IMR-90 (cell line): ENCODE data around the gene C4orf33. TPM values are rescaled to one million over a fixed set of nuclear protein-coding genes. Genes with fewer than 3 reads are reported as not detected.
A peak's percentile ranks its signal among the peaks of the same experiment; 100 is the strongest.

Experiments used
- ATAC-seq: fragments of 200-7000 bp; cut with Tn5 transposase; 2 replicates; pipeline ENCODE4 v1.9.1; 2020; ENCODE audit warnings: low read depth, mild to moderate bottlenecking, moderate library complexity
- Bru-seq: library from RNA; stranded (reverse); fragments of 400-500 nt; gene quantifications from one replicate; lab custom pipeline; 2021; lab: Mats Ljungman, UMichigan
- BruChase-seq, 2 experiments: library from RNA; stranded (reverse); fragments of 400-500 nt; gene quantifications; one replicate each; lab custom pipeline; 2021; lab: Mats Ljungman, UMichigan
- BruUV-seq: library from RNA; stranded (reverse); fragments of 400-500 nt; replicated peaks from 2 replicates; lab custom pipeline; 2021; lab: Mats Ljungman, UMichigan
- CTCF ChIA-PET: fragments of 300-600 bp; formaldehyde crosslinking; extraction: SDS; loops from one replicate; lab custom pipeline; 2021; ENCODE audit warnings: antibody characterized with exemption; lab: Yijun Ruan, JAX
- POLR2A ChIA-PET: fragments of 300-600 bp; sonication (Branson Sonifier 250); formaldehyde crosslinking; loops from one replicate; lab custom pipeline; 2022; ENCODE audit warnings: antibody characterized with exemption; ENCODE audit not compliant: unreplicated experiment; lab: Charles Lee
- DNase-seq: peaks from one replicate; pipeline ENCODE4 v3.0.0; 2013
- H2AFZ ChIP-seq: replicated peaks from 2 replicates; pipeline ENCODE3; 2013; ENCODE audit warnings: low read length, mild to moderate bottlenecking; ENCODE audit not compliant: poor library complexity
- H2AK5ac ChIP-seq: 2 replicates; pipeline ENCODE4 v1.6.1; 2013; ENCODE audit warnings: low read depth, low read length, inconsistent platforms
- H2AK9ac ChIP-seq: replicated peaks from 2 replicates; pipeline ENCODE3; 2013; ENCODE audit warnings: mild to moderate bottlenecking, low read depth, low read length, moderate library complexity; ENCODE audit not compliant: poor library complexity
- H2BK120ac ChIP-seq: 2 replicates; pipeline ENCODE4 v1.6.1; 2013; ENCODE audit warnings: low read depth, low read length, inconsistent platforms
- H2BK15ac ChIP-seq: 3 replicates; pipeline ENCODE4 v1.6.1; 2013; ENCODE audit warnings: low read depth, low read length, inconsistent platforms
- H2BK20ac ChIP-seq: 2 replicates; pipeline ENCODE4 v1.6.1; 2013; ENCODE audit warnings: low read depth, mild to moderate bottlenecking, inconsistent platforms, low read length, moderate library complexity
- H2BK5ac ChIP-seq: 2 replicates; pipeline ENCODE4 v1.6.1; 2013; ENCODE audit warnings: mild to moderate bottlenecking, low read depth, low read length, inconsistent platforms; ENCODE audit not compliant: poor library complexity, severe bottlenecking
- H3K14ac ChIP-seq: replicated peaks from 2 replicates; pipeline ENCODE4 v1.6.1; 2013; ENCODE audit warnings: low read depth, low read length, inconsistent platforms
- H3K18ac ChIP-seq: 2 replicates; pipeline ENCODE4 v1.6.1; 2013; ENCODE audit warnings: low read depth, low read length, control low read depth
- H3K23ac ChIP-seq: 2 replicates; pipeline ENCODE4 v1.6.1; 2013; ENCODE audit warnings: low read depth, low read length, inconsistent platforms
- H3K27ac ChIP-seq: 2 replicates; pipeline ENCODE4 v1.5.1; 2013; ENCODE audit warnings: mild to moderate bottlenecking, control low read depth, low read length; ENCODE audit not compliant: insufficient read depth
- H3K27me3 ChIP-seq: 2 replicates; pipeline ENCODE4 v1.6.1; 2013; ENCODE audit warnings: low read length; ENCODE audit not compliant: control insufficient read depth, insufficient read depth
- H3K36me3 ChIP-seq: 2 replicates; pipeline ENCODE4 v1.6.1; 2013; ENCODE audit warnings: low read length, mixed read lengths; ENCODE audit not compliant: control insufficient read depth, insufficient read depth
- H3K4ac ChIP-seq: 2 replicates; pipeline ENCODE4 v1.6.1; 2013; ENCODE audit warnings: low read depth, low read length, inconsistent platforms
- H3K4me1 ChIP-seq: 2 replicates; pipeline ENCODE4 v1.6.1; 2013; ENCODE audit warnings: low read length, mixed read lengths; ENCODE audit not compliant: control insufficient read depth, insufficient read depth
- H3K4me2 ChIP-seq: 2 replicates; pipeline ENCODE4 v1.6.1; 2013; ENCODE audit warnings: low read depth, mild to moderate bottlenecking, control low read depth, low read length, moderate library complexity
- H3K4me3 ChIP-seq: 2 replicates; pipeline ENCODE4 v1.5.1; 2013; ENCODE audit warnings: low read depth, mild to moderate bottlenecking, control low read depth, low read length, moderate library complexity; ENCODE audit not compliant: insufficient read depth
- H3K56ac ChIP-seq: 2 replicates; pipeline ENCODE4 v1.6.1; 2013; ENCODE audit warnings: low read length, inconsistent platforms; ENCODE audit not compliant: insufficient read depth; ENCODE audit errors: extremely low read depth
- H3K79me1 ChIP-seq, 2 experiments: 2 replicates each; pipeline ENCODE4 v1.6.1; 2013; ENCODE audit warnings: low read length in 2 of 2, inconsistent platforms in 1 of 2, low read depth in 1 of 2
- H3K9ac ChIP-seq: 2 replicates; pipeline ENCODE4 v1.6.1; 2013; ENCODE audit warnings: low read depth, low read length, control low read depth
- H3K9me1 ChIP-seq: 2 replicates; pipeline ENCODE4 v1.6.1; 2013; ENCODE audit warnings: low read length, inconsistent platforms; ENCODE audit not compliant: insufficient read depth
- H3K9me3 ChIP-seq: 2 replicates; pipeline ENCODE4 v1.6.1; 2013; ENCODE audit warnings: low read length; ENCODE audit not compliant: control insufficient read depth, insufficient read depth
- H4K20me1 ChIP-seq: 2 replicates; pipeline ENCODE4 v1.6.1; 2013; ENCODE audit warnings: low read length, inconsistent platforms; ENCODE audit not compliant: insufficient read depth
- H4K5ac ChIP-seq: 2 replicates; pipeline ENCODE4 v1.6.1; 2013; ENCODE audit warnings: mild to moderate bottlenecking, low read depth, low read length, control low read depth
- H4K8ac ChIP-seq, 2 experiments: 2 replicates each; pipeline ENCODE4 v1.6.1; 2013; ENCODE audit warnings: low read depth in 2 of 2, low read length in 2 of 2, control low read depth in 1 of 2, inconsistent platforms in 1 of 2
- H4K91ac ChIP-seq: 2 replicates; pipeline ENCODE4 v1.6.1; 2013; ENCODE audit warnings: low read depth, low read length, inconsistent platforms; ENCODE audit not compliant: insufficient read depth
- BHLHE40 ChIP-seq: fragments of 150-350 bp; IDR thresholded peaks from 2 replicates; pipeline ENCODE4 v1.6.1; 2016; ENCODE audit warnings: mild to moderate bottlenecking, low read depth, low read length
- CEBPB ChIP-seq: IDR thresholded peaks from 2 replicates; pipeline ENCODE4 v1.6.1; 2012; ENCODE audit warnings: low read depth, low read length, improper control_type of control experiment
- CTCF ChIP-seq: conservative IDR thresholded peaks from 2 replicates; pipeline ENCODE4 v1.5.1; 2012; ENCODE audit warnings: mild to moderate bottlenecking, low read depth, low read length, improper control_type of control experiment
- ELK1 ChIP-seq: fragments of 150-350 bp; IDR thresholded peaks from 2 replicates; pipeline ENCODE4 v1.6.1; 2016; ENCODE audit warnings: low read depth, mild to moderate bottlenecking, low read length, moderate library complexity, borderline replicate concordance
- FOS ChIP-seq: fragments of 150-350 bp; IDR thresholded peaks from 2 replicates; pipeline ENCODE4 v1.6.1; 2016; ENCODE audit warnings: low read depth, low read length
- MAFK ChIP-seq: IDR thresholded peaks from 2 replicates; pipeline ENCODE4 v1.6.1; 2012; ENCODE audit warnings: low read depth, low read length, improper control_type of control experiment
- MAZ ChIP-seq: IDR thresholded peaks from 2 replicates; pipeline ENCODE4 v1.6.1; 2012; ENCODE audit warnings: low read depth, mild to moderate bottlenecking, low read length, improper control_type of control experiment, moderate library complexity, borderline replicate concordance
- MXI1 ChIP-seq: IDR thresholded peaks from 2 replicates; pipeline ENCODE4 v1.6.1; 2012; ENCODE audit warnings: low read depth, mild to moderate bottlenecking, low read length, moderate library complexity, borderline replicate concordance
- NFE2L2 ChIP-seq: fragments of 150-350 bp; IDR thresholded peaks from 2 replicates; pipeline ENCODE4 v1.6.1; 2016; ENCODE audit warnings: low read depth, mild to moderate bottlenecking, low read length
- SMC3 ChIP-seq: fragments of 150-350 bp; IDR thresholded peaks from 2 replicates; pipeline ENCODE4 v1.6.1; 2016; ENCODE audit warnings: low read depth, mild to moderate bottlenecking, antibody characterized with exemption, low read length, moderate library complexity
- WGBS, 2 experiments: methylation state at CpG; one replicate each; pipeline versions ENCODE4 v1.1.5 to v1.1.7; 2013; ENCODE audit warnings: missing lambda C conversion rate in 2 of 2; ENCODE audit not compliant: insufficient read length in 1 of 2; ENCODE audit errors: extremely low coverage in 2 of 2; 5-methylcytosine and 5-hydroxymethylcytosine counted together
- dilution Hi-C: fragments of 300-500 bp; cut with HindIII; formaldehyde crosslinking; loops from one replicate; pipeline ENCODE4 v1.14.3; 2018; ENCODE audit warnings: low sequenced_read_pairs; ENCODE audit not compliant: unreplicated experiment
- in situ Hi-C: fragments of 300-500 bp; cut with MboI; formaldehyde crosslinking; loops from 3 replicates; pipeline ENCODE4 v1.14.3; 2019; ENCODE audit warnings: low sequenced_read_pairs, inconsistent platforms, mixed read lengths
- intact Hi-C: fragments of 100-400 bp; cut with micrococcal nuclease; formaldehyde crosslinking; loops from 2 replicates; pipeline ENCODE4 v1.10.0; 2022
- long read RNA-seq: library from polyadenylated mRNA; unstranded; transcript quantifications from one replicate; pipeline ENCODE4 v2.0.0, GENCODE V29; 2021; ENCODE audit not compliant: unreplicated experiment
- polyA plus RNA-seq, 3 experiments: library from polyadenylated mRNA; depleted of rRNA; stranded (reverse); fragments of >200 nt; gene quantifications; 2 replicates each; pipeline ENCODE4 v1.2.3, GENCODE V29; 2012; ENCODE audit warnings: low replicate concordance in 1 of 3
- total RNA-seq: library from RNA; depleted of rRNA; stranded (reverse); fragments of >200 nt; gene quantifications from 2 replicates; pipeline ENCODE4 v1.2.3, GENCODE V29; 2012; rRNA removed
- TF ChIP-seq, protein P1 (sequence below): fragments of 150-350 bp; IDR thresholded peaks from 2 replicates; pipeline ENCODE4 v1.6.1; 2017; ENCODE audit warnings: mild to moderate bottlenecking, antibody characterized with exemption, low read length, low read depth

C4orf33 gene, protein sequence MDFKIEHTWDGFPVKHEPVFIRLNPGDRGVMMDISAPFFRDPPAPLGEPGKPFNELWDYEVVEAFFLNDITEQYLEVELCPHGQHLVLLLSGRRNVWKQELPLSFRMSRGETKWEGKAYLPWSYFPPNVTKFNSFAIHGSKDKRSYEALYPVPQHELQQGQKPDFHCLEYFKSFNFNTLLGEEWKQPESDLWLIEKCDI
- total RNA-seq (4.7 and 8.3 TPM in 2 replicates), polyA plus RNA-seq (2012; rRNA removed) (5.1 and 5.3 TPM in 2 replicates), Bru-seq, nascent RNA (percentile 38 among the genes with signal in this experiment), BruChase-seq, experiment 1, labeled RNA remaining after a 6-hour chase (percentile 39 among the genes with signal in this experiment), BruChase-seq, experiment 2, labeled RNA remaining after a 2-hour chase (percentile 43 among the genes with signal in this experiment)
- polyA plus RNA-seq (2012; cell fraction: cytosol; rRNA removed), result 0.35 and 0.47 TPM in 2 replicates
- polyA plus RNA-seq (2012; cell fraction: nucleus; rRNA removed; ENCODE audit: low replicate concordance), result 0.36 and 6.6 TPM in 2 replicates
- long read RNA-seq, full-length matches to known transcripts, result 2 of 4 reads
- long read RNA-seq, partial matches to known transcripts, result 0 of 4 reads
- long read RNA-seq, other reads (novel, unspliced or antisense), result 2 of 4 reads

DNA sequence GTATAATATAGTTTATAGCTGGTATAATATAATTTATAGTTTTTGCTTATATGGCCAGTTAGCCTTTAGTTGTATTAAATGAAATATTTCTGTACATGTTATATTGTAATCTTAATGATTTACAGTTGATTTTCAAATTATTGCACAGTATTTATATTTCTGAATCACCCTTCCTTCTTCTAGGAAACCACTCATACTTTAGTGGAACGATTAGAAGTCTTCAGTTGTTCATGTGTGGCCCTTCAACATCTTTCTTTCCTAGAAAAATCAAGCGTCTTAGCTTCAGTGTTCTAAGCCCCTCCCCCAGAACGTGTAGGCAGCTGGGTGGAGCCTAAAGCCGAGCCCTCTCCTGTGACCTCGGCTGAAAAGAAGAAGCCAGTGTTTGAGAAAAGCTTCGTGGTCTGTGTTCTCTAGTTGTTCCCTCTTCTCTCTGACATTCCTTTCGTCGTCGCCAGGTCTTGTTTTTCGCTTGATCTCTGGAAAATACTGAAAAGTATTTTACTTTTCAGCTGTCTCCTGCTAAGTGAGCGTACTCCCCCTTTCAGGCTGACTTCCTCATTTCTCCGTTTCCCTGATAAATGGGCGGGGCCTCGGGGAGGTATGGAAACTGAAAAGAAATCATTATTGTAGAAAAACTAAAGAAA lies at the start of gene C4orf33:
Gene C4orf33 (plus strand): TSS at position 342 of the 644 bp plus-strand sequence. CDS start 6,459 bp downstream, outside the sequence.
- peak within 1 kb of the TSS; percentile 86 for H4K91ac ChIP-seq
- peak within 1 kb of the TSS; percentile 83 for H2BK120ac ChIP-seq
- WGBS, 2 experiments, result no CpG with 5 or more reads among the region's 14 CpGs
- ATAC-seq (peak; percentile 65), DNase-seq (peak; percentile 66)
- peak within 1 kb of the TSS; percentile 94 for H2BK5ac ChIP-seq
- H2AK9ac ChIP-seq, result no peak within 1 kb of the TSS
- dilution Hi-C loops (no loop called here), intact Hi-C loops (loop anchor here (10.0 kb wide), 2 partner anchors 711 to 901 kb away; no protein-coding TSS in a partner anchor), in situ Hi-C loops (loop anchor here (10.0 kb wide), 1 partner anchor 221 kb away; no protein-coding TSS in a partner anchor)
- H2AFZ ChIP-seq, result peak within 1 kb of the TSS; percentile 81
- peak within 1 kb of the TSS; percentile 86 to 97 for H4K8ac ChIP-seq
- H3K18ac ChIP-seq, result peak within 1 kb of the TSS; percentile 92
- H3K4me3 ChIP-seq, result peak within 1 kb of the TSS; percentile 79
- peak within 1 kb of the TSS; percentile 94 for H3K9ac ChIP-seq
- H3K23ac ChIP-seq, result peak within 1 kb of the TSS; percentile 69; the same call in 1 of the 2 replicates
- POLR2A ChIA-PET, result no interaction called here
- H2BK15ac ChIP-seq, result peak within 1 kb of the TSS; percentile 88
- no TSS peak for BruUV-seq
- H3K27me3 ChIP-seq, result no peaks in the 10 kb centered on the region
- H3K14ac ChIP-seq, result peak within 1 kb of the TSS; percentile 69
- peak within 1 kb of the TSS; percentile 97 for H4K5ac ChIP-seq
- H3K9me1 ChIP-seq, result no peaks in the 10 kb centered on the region
- H3K27ac ChIP-seq, result peak within 1 kb of the TSS; percentile 83
- H3K56ac ChIP-seq, result peak within 1 kb of the TSS; percentile 98
- CTCF ChIA-PET, result no interaction called here
- H3K4ac ChIP-seq, result peak within 1 kb of the TSS; percentile 88
- H2BK20ac ChIP-seq, result peak within 1 kb of the TSS; percentile 76
- no peaks in the 10 kb centered on the region for H3K9me3 ChIP-seq
- H3K4me2 ChIP-seq, result peak within 1 kb of the TSS; percentile 58
- H2AK5ac ChIP-seq, result peak within 1 kb of the TSS; percentile 52; the same call in 1 of the 2 replicates
- no peaks in the 10 kb centered on the region for H3K4me1 ChIP-seq
- no peaks in the 10 kb centered on the region for H3K36me3 ChIP-seq
- H4K20me1 ChIP-seq, result no peaks in the 10 kb centered on the region
- peaks cover 11% of the 10 kb centered on the region in 2 experiments; a peak in 3 of 4 replicates for H3K79me1 ChIP-seq
- no peak for TF ChIP-seq NFE2L2
- no peak for TF ChIP-seq ELK1
- no peak for TF ChIP-seq CEBPB
- TF ChIP-seq, protein P1, sequence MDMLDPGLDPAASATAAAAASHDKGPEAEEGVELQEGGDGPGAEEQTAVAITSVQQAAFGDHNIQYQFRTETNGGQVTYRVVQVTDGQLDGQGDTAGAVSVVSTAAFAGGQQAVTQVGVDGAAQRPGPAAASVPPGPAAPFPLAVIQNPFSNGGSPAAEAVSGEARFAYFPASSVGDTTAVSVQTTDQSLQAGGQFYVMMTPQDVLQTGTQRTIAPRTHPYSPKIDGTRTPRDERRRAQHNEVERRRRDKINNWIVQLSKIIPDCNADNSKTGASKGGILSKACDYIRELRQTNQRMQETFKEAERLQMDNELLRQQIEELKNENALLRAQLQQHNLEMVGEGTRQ, result no peak
- TF ChIP-seq FOS, result no peak
- no peak for TF ChIP-seq MAZ
- TF ChIP-seq SMC3, result no peak
- TF ChIP-seq MXI1, result no peak
- no peak for TF ChIP-seq BHLHE40
- TF ChIP-seq MAFK, result no peak
- no peak for TF ChIP-seq CTCF
